BJ (cell line): Measurements from ENCODE around the gene METTL1. TPM values are rescaled to one million over a fixed set of nuclear protein-coding genes. Genes with fewer than 3 reads are reported as not detected.

ENCODE experiments used
- CTCF ChIA-PET: fragments of 350-600 bp; formaldehyde crosslinking; extraction: SDS; loops from one replicate; lab custom pipeline; 2021; ENCODE audit warnings: antibody characterized with exemption, inconsistent platforms; lab: Yijun Ruan, JAX
- POLR2A ChIA-PET: fragments of 300-600 bp; sonication (Branson Sonifier 250); formaldehyde crosslinking; extraction: SDS; loops from one replicate; lab custom pipeline; 2021; ENCODE audit warnings: antibody characterized with exemption; lab: Charles Lee
- DNase-seq: peaks from one replicate; pipeline ENCODE4 v3.0.0-alpha.2; 2011; ENCODE audit warnings: low read depth
- H3K27me3 ChIP-seq: 2 replicates; pipeline ENCODE4 v1.6.0; 2011; ENCODE audit warnings: low read length; ENCODE audit not compliant: control insufficient read depth, insufficient read depth
- H3K36me3 ChIP-seq: 2 replicates; pipeline ENCODE4 v1.5.1; 2011; ENCODE audit warnings: low read length; ENCODE audit not compliant: control insufficient read depth, insufficient read depth
- H3K4me3 ChIP-seq: 2 replicates; pipeline ENCODE4 v1.5.1; 2011; ENCODE audit warnings: low read depth, mild to moderate bottlenecking, control low read depth, low read length
- CTCF ChIP-seq: IDR thresholded peaks from 2 replicates; pipeline ENCODE4 v1.5.1; 2011; ENCODE audit warnings: low read depth, mild to moderate bottlenecking, control low read depth, inconsistent platforms, low read length, moderate library complexity; ENCODE audit not compliant: insufficient read depth
- polyA plus RNA-seq: library from polyadenylated mRNA; depleted of rRNA; stranded (reverse); fragments of >200 nt; gene quantifications from 2 replicates; pipeline ENCODE4 v1.2.3, GENCODE V29; 2011

The METTL1 gene
- polyA plus RNA-seq, 1 experiment, result 42.8 TPM

- ChIA-PET CTCF (interaction anchor here (1.1 to 1.4 kb wide), 3 partner anchors 10 to 99 kb away, joined by 3 to 4 read pairs (median 4); no protein-coding TSS in a partner anchor), POLR2A (no interaction called here)
- Histone ChIP-seq H3K36me3 (peaks cover 23% of the 10 kb centered on the region), H3K4me3 (no peak overlapping the region), H3K27me3 (no peaks in the 10 kb centered on the region)
- no peak for DNase-seq
- no peak for TF ChIP-seq CTCF
These were observed 25.1 kb upstream of the METTL1 start for GRCh38 chr12:57796996-57797395.

- CTCF ChIA-PET, result interaction anchor here (0.7 to 1.1 kb wide), 2 partner anchors 13 to 110 kb away, joined by 3 read pairs; partner anchors contain the start of gene TSFM
- Histone ChIP-seq H3K36me3 (peaks cover 17% of the 10 kb centered on the region), H3K27me3 (no peaks in the 10 kb centered on the region), H3K4me3 (no peak overlapping the region)
- POLR2A ChIA-PET, result no interaction called here
- TF ChIP-seq CTCF, result no peak
- DNase-seq, result no peak
These were observed 23.4 kb upstream of the METTL1 start for GRCh38 chr12:57795354-57795753.

GRCh38 chr12:57793920-57794319 is 22.0 kb upstream of the METTL1 start:
- Histone ChIP-seq H3K4me3 (no peak overlapping the region), H3K36me3 (peaks cover 14% of the 10 kb centered on the region), H3K27me3 (no peaks in the 10 kb centered on the region)
- no peak for TF ChIP-seq CTCF
- DNase-seq, result peak; percentile 46
- ChIA-PET CTCF (interaction anchor here (0.8 to 1.7 kb wide), 9 partner anchors 9 to 110 kb away, joined by 3 to 13 read pairs (median 3); partner anchors contain the start of genes EEF1AKMT3, METTL1 and TSFM), POLR2A (interaction anchor here (0.6 to 1.2 kb wide), 3 partner anchors 9 to 16 kb away, joined by 3 to 4 read pairs (median 4); partner anchors contain the start of gene TSFM)

- no peak overlapping the region; the same call in 1 of the 2 replicates for H3K4me3 ChIP-seq
- H3K36me3 ChIP-seq, result peaks cover 12% of the 10 kb centered on the region
- ChIA-PET CTCF (interaction anchor here (0.7 to 1.6 kb wide), 3 partner anchors 61 to 128 kb away, joined by 3 to 5 read pairs (median 3); no protein-coding TSS in a partner anchor), POLR2A (no interaction called here)
- no peak for TF ChIP-seq CTCF
- no peak for DNase-seq
- no peaks in the 10 kb centered on the region for H3K27me3 ChIP-seq
These were observed 12.0 kb upstream of the METTL1 start for GRCh38 chr12:57783861-57784260.

GRCh38 chr12:57783466-57783801 is 11.5 kb upstream of the METTL1 start:
- TF ChIP-seq CTCF, result no peak
- CTCF ChIA-PET, result interaction anchor here (0.7 to 1.6 kb wide), 16 partner anchors 8 to 129 kb away, joined by 3 to 12 read pairs (median 3); partner anchors contain the start of genes AVIL, EEF1AKMT3 and METTL1
- peak overlapping the region; percentile 76 for H3K4me3 ChIP-seq
- no peak for DNase-seq
- POLR2A ChIA-PET, result interaction anchor here (1.0 kb wide), 1 partner anchor 10 kb away, joined by 4 read pairs; no protein-coding TSS in a partner anchor
- no peaks in the 10 kb centered on the region for H3K27me3 ChIP-seq
- peaks cover 13% of the 10 kb centered on the region for H3K36me3 ChIP-seq
